ENCODE results near the gene CD63. TPM values are rescaled to one million over a fixed set of nuclear protein-coding genes. Genes with fewer than 3 reads are reported as not detected.

CD63 gene
- total and polyA plus RNA-seq, 3 experiments from 2014 or later, result 200 to 375 (median 202) TPM

- peak in 1 of 5 donors; percentile 37 for DNase-seq
- H3K9me3 ChIP-seq (ENCODE audit: low read length), result no peaks in the 10 kb centered on the region
- POLR2A ChIA-PET, result no interaction called here
- H3K27ac ChIP-seq (ENCODE audit: low read depth, low read length), result no peak overlapping the region
- no peaks in the 10 kb centered on the region for H3K36me3 ChIP-seq (ENCODE audit: insufficient read depth, low read length)
- H3K9me3 Mint-ChIP-seq, result no peaks in the 10 kb centered on the region
- H3K27ac Mint-ChIP-seq, result no peak overlapping the region
- no peaks in the 10 kb centered on the region for H3K4me1 Mint-ChIP-seq
- H3K4me1 ChIP-seq (ENCODE audit: insufficient read depth, low read length), result no peaks in the 10 kb centered on the region
- H3K4me3 ChIP-seq (ENCODE audit: low read length), result no peak overlapping the region
- H3K27me3 ChIP-seq (ENCODE audit: insufficient read depth, low read length, poor library complexity, severe bottlenecking), result no peaks in the 10 kb centered on the region
- CTCF ChIA-PET, result interaction anchor here (1.1 kb wide), 1 partner anchor 44 kb away, joined by 3 read pairs; no protein-coding TSS in a partner anchor
- no peak overlapping the region for H3K4me3 Mint-ChIP-seq
- peaks cover 9 to 17% of the 10 kb centered on the region in 2 donors for H3K27me3 Mint-ChIP-seq
- H3K36me3 Mint-ChIP-seq, result peaks cover 0 to 2% (median 0%) of the 10 kb centered on the region in 3 donors
These were observed 28.4 kb downstream of the CD63 start for GRCh38 chr12:55700255-55701018.

GRCh38 chr12:55699471-55700055, 29.2 kb downstream of the CD63 start:
- H3K27me3 ChIP-seq (ENCODE audit: insufficient read depth, low read length, poor library complexity, severe bottlenecking), result no peaks in the 10 kb centered on the region
- no peak overlapping the region for H3K27ac ChIP-seq (ENCODE audit: low read depth, low read length)
- no peaks in the 10 kb centered on the region for H3K36me3 ChIP-seq (ENCODE audit: insufficient read depth, low read length)
- ChIA-PET POLR2A (no interaction called here), CTCF (interaction anchor here (1.1 kb wide), 1 partner anchor 43 kb away, joined by 3 read pairs; no protein-coding TSS in a partner anchor)
- Mint-ChIP-seq H3K9me3 (no peaks in the 10 kb centered on the region), H3K4me1 (no peaks in the 10 kb centered on the region), H3K36me3 (peaks cover 0 to 2% (median 0%) of the 10 kb centered on the region in 3 donors), H3K27ac (peak overlapping the region in 1 of 8 donors; percentile 51), H3K27me3 (peaks cover 9 to 17% of the 10 kb centered on the region in 2 donors), H3K4me3 (no peak overlapping the region)
- H3K4me1 ChIP-seq (ENCODE audit: insufficient read depth, low read length), result no peaks in the 10 kb centered on the region
- no peak overlapping the region for H3K4me3 ChIP-seq (ENCODE audit: low read length)
- DNase-seq, result peak in 1 of 5 donors; percentile 26
- H3K9me3 ChIP-seq (ENCODE audit: low read length), result no peaks in the 10 kb centered on the region

- H3K27ac Mint-ChIP-seq, result no peak overlapping the region
- no peak overlapping the region for H3K27ac ChIP-seq (ENCODE audit: low read depth, low read length)
- H3K4me3 ChIP-seq (ENCODE audit: low read length), result no peak overlapping the region
- DNase-seq, result peak in 1 of 5 donors; percentile 16
- no peaks in the 10 kb centered on the region for H3K36me3 ChIP-seq (ENCODE audit: insufficient read depth, low read length)
- CTCF ChIA-PET, result interaction anchor here (0.9 to 1.1 kb wide), 2 partner anchors 41 to 43 kb away, joined by 3 read pairs; no protein-coding TSS in a partner anchor
- H3K9me3 ChIP-seq (ENCODE audit: low read length), result no peaks in the 10 kb centered on the region
- POLR2A ChIA-PET, result no interaction called here
- H3K9me3 Mint-ChIP-seq, result no peaks in the 10 kb centered on the region
- no peaks in the 10 kb centered on the region for H3K4me1 Mint-ChIP-seq
- peaks cover 9 to 11% of the 10 kb centered on the region in 2 donors for H3K27me3 Mint-ChIP-seq
- peaks cover 0 to 2% (median 0%) of the 10 kb centered on the region in 3 donors for H3K36me3 Mint-ChIP-seq
- no peaks in the 10 kb centered on the region for H3K27me3 ChIP-seq (ENCODE audit: insufficient read depth, low read length, poor library complexity, severe bottlenecking)
- no peaks in the 10 kb centered on the region for H3K4me1 ChIP-seq (ENCODE audit: insufficient read depth, low read length)
- no peak overlapping the region for H3K4me3 Mint-ChIP-seq
These were observed 29.8 kb downstream of the CD63 start for GRCh38 chr12:55698965-55699364.

- Histone ChIP-seq H3K4me3 (ENCODE audit: low read length) (no peak overlapping the region), H3K4me1 (ENCODE audit: insufficient read depth, low read length) (no peaks in the 10 kb centered on the region), H3K27me3 (ENCODE audit: insufficient read depth, low read length, poor library complexity, severe bottlenecking) (no peaks in the 10 kb centered on the region), H3K9me3 (ENCODE audit: low read length) (no peaks in the 10 kb centered on the region), H3K27ac (ENCODE audit: low read depth, low read length) (no peak overlapping the region), H3K36me3 (ENCODE audit: insufficient read depth, low read length) (no peaks in the 10 kb centered on the region)
- peak in 1 of 5 donors; percentile 36 for DNase-seq
- no peaks in the 10 kb centered on the region for H3K4me1 Mint-ChIP-seq
- no peaks in the 10 kb centered on the region for H3K9me3 Mint-ChIP-seq
- H3K27me3 Mint-ChIP-seq, result peaks cover 9 to 11% of the 10 kb centered on the region in 2 donors
- H3K36me3 Mint-ChIP-seq, result peaks cover 0 to 2% (median 0%) of the 10 kb centered on the region in 3 donors
- ChIA-PET CTCF (interaction anchor here (0.9 kb wide), 1 partner anchor 41 kb away, joined by 3 read pairs; no protein-coding TSS in a partner anchor), POLR2A (no interaction called here)
- no peak overlapping the region for H3K4me3 Mint-ChIP-seq
- no peak overlapping the region for H3K27ac Mint-ChIP-seq
These were observed 30.4 kb downstream of the CD63 start for GRCh38 chr12:55698241-55698955.

GRCh38 chr12:55697686-55698085, 31.1 kb downstream of the CD63 start:
- Mint-ChIP-seq H3K27me3 (peaks cover 7 to 9% of the 10 kb centered on the region in 2 donors), H3K4me3 (no peak overlapping the region), H3K36me3 (peaks cover 0 to 2% (median 0%) of the 10 kb centered on the region in 3 donors), H3K9me3 (no peaks in the 10 kb centered on the region), H3K27ac (no peak overlapping the region), H3K4me1 (no peaks in the 10 kb centered on the region)
- Histone ChIP-seq H3K4me1 (ENCODE audit: insufficient read depth, low read length) (no peaks in the 10 kb centered on the region), H3K27me3 (ENCODE audit: insufficient read depth, low read length, poor library complexity, severe bottlenecking) (no peaks in the 10 kb centered on the region), H3K27ac (ENCODE audit: low read depth, low read length) (no peak overlapping the region), H3K4me3 (ENCODE audit: low read length) (no peak overlapping the region), H3K9me3 (ENCODE audit: low read length) (no peaks in the 10 kb centered on the region), H3K36me3 (ENCODE audit: insufficient read depth, low read length) (no peaks in the 10 kb centered on the region)
- no peak for DNase-seq
- POLR2A ChIA-PET, result no interaction called here
- CTCF ChIA-PET, result no interaction called here

- Mint-ChIP-seq H3K9me3 (no peaks in the 10 kb centered on the region), H3K27me3 (peaks cover 7 to 9% of the 10 kb centered on the region in 2 donors), H3K4me1 (no peaks in the 10 kb centered on the region), H3K27ac (peak overlapping the region in 1 of 8 donors; percentile 72), H3K4me3 (no peak overlapping the region), H3K36me3 (peaks cover 0 to 2% (median 0%) of the 10 kb centered on the region in 3 donors)
- peak in 1 of 5 donors; percentile 28 for DNase-seq
- Histone ChIP-seq H3K27me3 (ENCODE audit: insufficient read depth, low read length, poor library complexity, severe bottlenecking) (no peaks in the 10 kb centered on the region), H3K4me1 (ENCODE audit: insufficient read depth, low read length) (no peaks in the 10 kb centered on the region), H3K36me3 (ENCODE audit: insufficient read depth, low read length) (no peaks in the 10 kb centered on the region), H3K4me3 (ENCODE audit: low read length) (no peak overlapping the region), H3K27ac (ENCODE audit: low read depth, low read length) (no peak overlapping the region), H3K9me3 (ENCODE audit: low read length) (no peaks in the 10 kb centered on the region)
- ChIA-PET POLR2A (no interaction called here), CTCF (interaction anchor here (1.4 kb wide), 1 partner anchor 41 kb away, joined by 4 read pairs; no protein-coding TSS in a partner anchor)
These were observed 31.9 kb downstream of the CD63 start for GRCh38 chr12:55696796-55697462.

- H3K36me3 ChIP-seq (ENCODE audit: insufficient read depth, low read length), result no peaks in the 10 kb centered on the region
- no peaks in the 10 kb centered on the region for H3K27me3 ChIP-seq (ENCODE audit: insufficient read depth, low read length, poor library complexity, severe bottlenecking)
- Mint-ChIP-seq H3K36me3 (peaks cover 0 to 2% (median 0%) of the 10 kb centered on the region in 3 donors), H3K9me3 (no peaks in the 10 kb centered on the region), H3K4me3 (no peak overlapping the region), H3K4me1 (no peaks in the 10 kb centered on the region), H3K27me3 (peaks cover 7 to 9% of the 10 kb centered on the region in 2 donors), H3K27ac (no peak overlapping the region)
- ChIA-PET POLR2A (no interaction called here), CTCF (interaction anchor here (1.4 kb wide), 1 partner anchor 40 kb away, joined by 4 read pairs; no protein-coding TSS in a partner anchor)
- H3K4me3 ChIP-seq (ENCODE audit: low read length), result no peak overlapping the region
- H3K9me3 ChIP-seq (ENCODE audit: low read length), result no peaks in the 10 kb centered on the region
- H3K27ac ChIP-seq (ENCODE audit: low read depth, low read length), result no peak overlapping the region
- DNase-seq, result peak in 1 of 5 donors; percentile 30
- H3K4me1 ChIP-seq (ENCODE audit: insufficient read depth, low read length), result no peaks in the 10 kb centered on the region
These were observed 32.7 kb downstream of the CD63 start for GRCh38 chr12:55696141-55696540.

Measured in CD8-positive, alpha-beta memory T cell (primary cell).